SK-N-SH treated with all-trans-retinoic acid at 6 μM for 48 hours (cell line): Measurements from ENCODE around the gene MCHR2.

Experiments
- ATAC-seq: fragments of 200-7000 bp; cut with Tn5 transposase; 3 replicates; pipeline ENCODE4 v1.9.1; 2020; ENCODE audit warnings: mild to moderate bottlenecking, moderate library complexity
- ARNTL ChIP-seq: fragments of 450-650 bp; formaldehyde crosslinking; IDR thresholded peaks from 2 replicates; pipeline ENCODE4 v1.5.0; 2020; ENCODE audit warnings: low read depth, mild to moderate bottlenecking, moderate library complexity, borderline replicate concordance
- BACH2 ChIP-seq: fragments of 250-450 bp; sonication (Bioruptor Pico); IDR thresholded peaks from 2 replicates; pipeline ENCODE4 v1.9.0; 2021; ENCODE audit warnings: mild to moderate bottlenecking, borderline replicate concordance
- CSDC2 ChIP-seq: fragments of 250-450 bp; sonication (Bioruptor Pico); IDR thresholded peaks from 2 replicates; pipeline ENCODE4 v1.5.0; 2020; ENCODE audit warnings: mild to moderate bottlenecking, moderate library complexity
- ESRRG ChIP-seq: fragments of 250-450 bp; sonication (Bioruptor Pico); IDR thresholded peaks from 2 replicates; pipeline ENCODE4 v1.6.1; 2021; ENCODE audit warnings: mild to moderate bottlenecking
- GLIS3 ChIP-seq: fragments of 250-450 bp; sonication (Bioruptor Pico); IDR thresholded peaks from 2 replicates; pipeline ENCODE4 v1.5.0; 2020; ENCODE audit warnings: mild to moderate bottlenecking, moderate library complexity
- ISL1 ChIP-seq: fragments of 250-450 bp; sonication (Bioruptor Pico); IDR thresholded peaks from 2 replicates; pipeline ENCODE4 v2.1.2; 2022; ENCODE audit warnings: mild to moderate bottlenecking, moderate library complexity
- OSR1 ChIP-seq: fragments of 250-450 bp; sonication (Bioruptor Pico); IDR thresholded peaks from 2 replicates; pipeline ENCODE4 v1.8.0; 2022; ENCODE audit warnings: moderate library complexity, mild to moderate bottlenecking, inconsistent platforms
- PPARA ChIP-seq: fragments of 250-450 bp; sonication (Bioruptor Pico); IDR thresholded peaks from 2 replicates; pipeline ENCODE4 v1.5.0; 2020; ENCODE audit warnings: mild to moderate bottlenecking, borderline replicate concordance
- RARB ChIP-seq: fragments of 250-450 bp; sonication (Bioruptor Pico); IDR thresholded peaks from 2 replicates; pipeline ENCODE4 v1.8.0; 2021; ENCODE audit warnings: mild to moderate bottlenecking, moderate library complexity
- SNAI2 ChIP-seq: fragments of 250-450 bp; sonication (Bioruptor Pico); IDR thresholded peaks from 2 replicates; pipeline ENCODE4 v1.5.0; 2020; ENCODE audit warnings: mild to moderate bottlenecking, moderate library complexity
- TCF4 ChIP-seq: fragments of 250-450 bp; sonication (Bioruptor Pico); IDR thresholded peaks from 2 replicates; pipeline ENCODE4 v1.8.0; 2021; ENCODE audit warnings: mild to moderate bottlenecking, moderate library complexity, borderline replicate concordance
- TOX ChIP-seq: fragments of 250-450 bp; sonication (Bioruptor Pico); IDR thresholded peaks from 2 replicates; pipeline ENCODE4 v1.8.0; 2021; ENCODE audit warnings: mild to moderate bottlenecking, moderate library complexity, borderline replicate concordance
- ZC3H10 ChIP-seq: fragments of 250-450 bp; sonication (Bioruptor Pico); IDR thresholded peaks from 2 replicates; pipeline ENCODE4 v1.5.1; 2021; ENCODE audit warnings: mild to moderate bottlenecking, moderate library complexity
- ZFP3 ChIP-seq: fragments of 250-450 bp; sonication (Bioruptor Pico); IDR thresholded peaks from 2 replicates; pipeline ENCODE4 v1.5.0; 2020; ENCODE audit warnings: mild to moderate bottlenecking, moderate library complexity
- ZFP30 ChIP-seq: fragments of 450-650 bp; formaldehyde crosslinking; IDR thresholded peaks from 2 replicates; pipeline ENCODE4 v1.5.0; 2022; ENCODE audit warnings: mild to moderate bottlenecking, moderate library complexity
- ZNF565 ChIP-seq: fragments of 450-650 bp; formaldehyde crosslinking; conservative IDR thresholded peaks from 2 replicates; pipeline ENCODE4 v1.5.0; 2020; ENCODE audit warnings: low read depth, mild to moderate bottlenecking, moderate library complexity
- ZNF70 ChIP-seq: fragments of 450-650 bp; formaldehyde crosslinking; IDR thresholded peaks from 2 replicates; pipeline ENCODE4 v1.5.0; 2020; ENCODE audit warnings: mild to moderate bottlenecking, moderate library complexity
- ZNF8 ChIP-seq: fragments of 450-650 bp; formaldehyde crosslinking; IDR thresholded peaks from 2 replicates; pipeline ENCODE4 v1.5.0; 2020; ENCODE audit warnings: mild to moderate bottlenecking, moderate library complexity
- TF ChIP-seq, protein P1 (sequence below): fragments of 250-450 bp; sonication (Bioruptor Pico); IDR thresholded peaks from 2 replicates; pipeline ENCODE4 v1.5.0; 2020; ENCODE audit warnings: mild to moderate bottlenecking, moderate library complexity
- TF ChIP-seq, protein P2 (sequence below): fragments of 250-450 bp; sonication (Bioruptor Pico); IDR thresholded peaks from 2 replicates; pipeline ENCODE4 v1.5.1; 2020; ENCODE audit warnings: low read depth, mild to moderate bottlenecking, moderate library complexity
- TF ChIP-seq, protein P3 (sequence below): fragments of 250-450 bp; sonication (Bioruptor Pico); IDR thresholded peaks from 2 replicates; pipeline ENCODE4 v1.8.0; 2020; ENCODE audit warnings: mild to moderate bottlenecking, moderate library complexity, borderline replicate concordance

MCHR2 gene

DNA sequence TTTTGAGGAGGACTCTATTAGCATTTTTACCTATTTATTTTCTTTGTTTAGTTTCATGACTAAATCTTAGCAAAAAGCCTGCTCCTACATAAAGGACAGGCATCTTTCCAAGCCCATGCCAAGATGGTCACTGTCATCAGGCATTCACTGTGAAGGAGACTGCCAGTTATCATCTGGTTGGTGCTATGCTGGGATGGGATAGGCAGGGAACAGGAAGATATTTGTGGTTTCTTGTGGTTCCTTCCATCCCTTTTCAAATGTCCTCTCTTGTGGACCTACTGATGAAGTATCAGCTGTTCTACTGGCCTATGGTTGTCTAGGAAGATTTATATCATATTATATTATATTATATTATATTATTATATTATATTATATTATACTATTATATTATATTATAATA is 107.0 kb downstream of the MCHR2 start:
- ATAC-seq: no peak
- TF ChIP-seq, protein P1, sequence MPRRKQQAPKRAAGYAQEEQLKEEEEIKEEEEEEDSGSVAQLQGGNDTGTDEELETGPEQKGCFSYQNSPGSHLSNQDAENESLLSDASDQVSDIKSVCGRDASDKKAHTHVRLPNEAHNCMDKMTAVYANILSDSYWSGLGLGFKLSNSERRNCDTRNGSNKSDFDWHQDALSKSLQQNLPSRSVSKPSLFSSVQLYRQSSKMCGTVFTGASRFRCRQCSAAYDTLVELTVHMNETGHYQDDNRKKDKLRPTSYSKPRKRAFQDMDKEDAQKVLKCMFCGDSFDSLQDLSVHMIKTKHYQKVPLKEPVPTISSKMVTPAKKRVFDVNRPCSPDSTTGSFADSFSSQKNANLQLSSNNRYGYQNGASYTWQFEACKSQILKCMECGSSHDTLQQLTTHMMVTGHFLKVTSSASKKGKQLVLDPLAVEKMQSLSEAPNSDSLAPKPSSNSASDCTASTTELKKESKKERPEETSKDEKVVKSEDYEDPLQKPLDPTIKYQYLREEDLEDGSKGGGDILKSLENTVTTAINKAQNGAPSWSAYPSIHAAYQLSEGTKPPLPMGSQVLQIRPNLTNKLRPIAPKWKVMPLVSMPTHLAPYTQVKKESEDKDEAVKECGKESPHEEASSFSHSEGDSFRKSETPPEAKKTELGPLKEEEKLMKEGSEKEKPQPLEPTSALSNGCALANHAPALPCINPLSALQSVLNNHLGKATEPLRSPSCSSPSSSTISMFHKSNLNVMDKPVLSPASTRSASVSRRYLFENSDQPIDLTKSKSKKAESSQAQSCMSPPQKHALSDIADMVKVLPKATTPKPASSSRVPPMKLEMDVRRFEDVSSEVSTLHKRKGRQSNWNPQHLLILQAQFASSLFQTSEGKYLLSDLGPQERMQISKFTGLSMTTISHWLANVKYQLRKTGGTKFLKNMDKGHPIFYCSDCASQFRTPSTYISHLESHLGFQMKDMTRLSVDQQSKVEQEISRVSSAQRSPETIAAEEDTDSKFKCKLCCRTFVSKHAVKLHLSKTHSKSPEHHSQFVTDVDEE (CRISPR knock-in tag): no peak
- no peak for TF ChIP-seq RARB (CRISPR knock-in tag)
- no peak for TF ChIP-seq BACH2 (CRISPR knock-in tag)
- no peak for TF ChIP-seq CSDC2 (CRISPR knock-in tag)
- TF ChIP-seq, protein P2, sequence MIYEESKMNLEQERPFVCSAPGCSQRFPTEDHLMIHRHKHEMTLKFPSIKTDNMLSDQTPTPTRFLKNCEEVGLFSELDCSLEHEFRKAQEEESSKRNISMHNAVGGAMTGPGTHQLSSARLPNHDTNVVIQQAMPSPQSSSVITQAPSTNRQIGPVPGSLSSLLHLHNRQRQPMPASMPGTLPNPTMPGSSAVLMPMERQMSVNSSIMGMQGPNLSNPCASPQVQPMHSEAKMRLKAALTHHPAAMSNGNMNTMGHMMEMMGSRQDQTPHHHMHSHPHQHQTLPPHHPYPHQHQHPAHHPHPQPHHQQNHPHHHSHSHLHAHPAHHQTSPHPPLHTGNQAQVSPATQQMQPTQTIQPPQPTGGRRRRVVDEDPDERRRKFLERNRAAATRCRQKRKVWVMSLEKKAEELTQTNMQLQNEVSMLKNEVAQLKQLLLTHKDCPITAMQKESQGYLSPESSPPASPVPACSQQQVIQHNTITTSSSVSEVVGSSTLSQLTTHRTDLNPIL (CRISPR knock-in tag): no peak
- TF ChIP-seq TCF4 (CRISPR knock-in tag): no peak
- TF ChIP-seq ARNTL (CRISPR knock-in tag): no peak
- TF ChIP-seq ZFP30 (CRISPR knock-in tag): no peak
- no peak for TF ChIP-seq ZNF8 (CRISPR knock-in tag)
- no peak for TF ChIP-seq ZNF70 (CRISPR knock-in tag)
- TF ChIP-seq, protein P3, sequence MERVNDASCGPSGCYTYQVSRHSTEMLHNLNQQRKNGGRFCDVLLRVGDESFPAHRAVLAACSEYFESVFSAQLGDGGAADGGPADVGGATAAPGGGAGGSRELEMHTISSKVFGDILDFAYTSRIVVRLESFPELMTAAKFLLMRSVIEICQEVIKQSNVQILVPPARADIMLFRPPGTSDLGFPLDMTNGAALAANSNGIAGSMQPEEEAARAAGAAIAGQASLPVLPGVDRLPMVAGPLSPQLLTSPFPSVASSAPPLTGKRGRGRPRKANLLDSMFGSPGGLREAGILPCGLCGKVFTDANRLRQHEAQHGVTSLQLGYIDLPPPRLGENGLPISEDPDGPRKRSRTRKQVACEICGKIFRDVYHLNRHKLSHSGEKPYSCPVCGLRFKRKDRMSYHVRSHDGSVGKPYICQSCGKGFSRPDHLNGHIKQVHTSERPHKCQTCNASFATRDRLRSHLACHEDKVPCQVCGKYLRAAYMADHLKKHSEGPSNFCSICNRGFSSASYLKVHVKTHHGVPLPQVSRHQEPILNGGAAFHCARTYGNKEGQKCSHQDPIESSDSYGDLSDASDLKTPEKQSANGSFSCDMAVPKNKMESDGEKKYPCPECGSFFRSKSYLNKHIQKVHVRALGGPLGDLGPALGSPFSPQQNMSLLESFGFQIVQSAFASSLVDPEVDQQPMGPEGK (CRISPR knock-in tag): no peak
- TF ChIP-seq, all 23 proteins: peak for 0

DNA sequence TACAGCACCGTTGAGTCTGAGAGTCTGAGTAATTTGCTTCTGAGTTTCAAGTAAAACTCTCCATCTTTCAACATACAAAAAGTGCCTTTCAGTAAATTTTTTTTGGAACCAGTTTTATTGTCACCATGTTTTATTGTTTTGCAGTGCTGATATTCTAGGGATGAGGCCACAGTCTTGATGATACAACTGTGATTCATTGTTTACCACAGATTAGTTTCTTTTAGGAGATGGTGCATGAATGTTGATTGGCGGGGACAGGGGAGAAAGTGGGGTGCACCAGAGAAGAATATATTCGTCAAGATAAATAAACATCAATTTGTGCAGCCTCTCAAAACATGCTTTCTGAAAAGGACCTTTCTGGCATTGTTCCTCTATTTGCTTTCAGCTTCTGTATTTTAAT is 109.0 kb downstream of the MCHR2 start:
- no peak for ATAC-seq
- TF ChIP-seq ZFP3 (CRISPR knock-in tag) (no peak), RARB (CRISPR knock-in tag) (no peak), PPARA (CRISPR knock-in tag) (no peak), ARNTL (CRISPR knock-in tag) (no peak), OSR1 (CRISPR knock-in tag) (no peak)
- TF ChIP-seq, all 23 proteins: peak for 0

DNA sequence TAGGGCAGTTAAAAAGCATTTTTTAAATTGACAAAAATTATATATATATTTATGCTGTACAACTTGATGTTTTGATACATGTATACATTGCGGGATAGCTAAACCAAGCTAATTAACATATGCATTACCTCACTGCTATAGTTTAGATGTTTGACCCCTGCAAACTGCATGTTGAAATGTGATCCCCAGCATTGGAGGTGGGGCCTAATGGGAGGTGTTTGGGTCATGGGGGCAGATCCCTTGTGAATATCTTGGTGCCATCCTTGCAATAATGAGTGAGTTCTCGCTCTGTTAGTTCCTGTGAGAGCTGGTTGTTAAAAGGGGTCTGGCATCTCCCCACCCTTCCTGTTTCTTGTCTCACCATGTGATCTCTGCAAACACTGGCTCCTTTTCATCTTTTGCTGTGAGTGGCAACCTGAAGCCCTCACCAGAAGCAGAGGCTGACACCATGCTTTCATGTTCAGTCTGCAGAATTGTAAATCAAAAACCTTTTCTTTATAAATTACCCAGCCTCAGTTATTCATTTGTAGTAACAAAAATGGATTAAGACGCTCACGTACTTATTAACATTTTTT is 111.8 kb downstream of the MCHR2 start:
- no peak for TF ChIP-seq ZFP30 (CRISPR knock-in tag)
- TF ChIP-seq ZC3H10 (CRISPR knock-in tag): no peak
- TF ChIP-seq, protein P2 (CRISPR knock-in tag): no peak
- TF ChIP-seq ZFP3 (CRISPR knock-in tag): no peak
- no peak for TF ChIP-seq TOX (CRISPR knock-in tag)
- TF ChIP-seq TCF4 (CRISPR knock-in tag): no peak
- TF ChIP-seq RARB (CRISPR knock-in tag): no peak
- TF ChIP-seq, protein P3 (CRISPR knock-in tag): no peak
- TF ChIP-seq ISL1 (CRISPR knock-in tag): no peak
- no peak for TF ChIP-seq ZNF565 (CRISPR knock-in tag)
- ATAC-seq: no peak

DNA sequence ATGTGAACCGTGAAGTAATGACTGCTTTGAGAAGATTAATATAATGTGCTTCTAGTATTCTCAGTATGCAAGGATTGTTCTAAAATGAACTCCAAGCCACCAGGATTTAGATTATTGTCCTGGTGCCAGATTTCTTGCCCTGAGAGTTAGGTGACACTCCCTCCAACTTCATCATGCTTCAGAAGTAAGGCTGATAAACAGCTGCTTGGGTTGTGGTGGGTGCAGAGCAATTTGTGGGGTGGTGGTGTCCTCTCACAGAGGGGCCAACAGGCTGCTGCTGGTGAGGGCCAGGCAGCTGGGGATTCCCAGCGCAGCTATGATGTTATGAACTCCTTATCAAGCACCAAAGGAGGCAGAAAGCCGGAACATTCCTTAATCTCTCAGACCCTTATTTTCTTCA is 114.6 kb downstream of the MCHR2 start:
- ATAC-seq: no peak
- TF ChIP-seq GLIS3 (no peak), ARNTL (CRISPR knock-in tag) (no peak), PPARA (CRISPR knock-in tag) (no peak), ESRRG (no peak), ISL1 (CRISPR knock-in tag) (no peak), SNAI2 (CRISPR knock-in tag) (no peak), RARB (CRISPR knock-in tag) (no peak), CSDC2 (CRISPR knock-in tag) (no peak), ZNF565 (CRISPR knock-in tag) (no peak)
- TF ChIP-seq, protein P1 (CRISPR knock-in tag): no peak
- TF ChIP-seq, protein P2 (CRISPR knock-in tag): no peak
